Measurements from ENCODE around the gene NOL9. TPM values are rescaled to one million over a fixed set of nuclear protein-coding genes. Genes with fewer than 3 reads are reported as not detected.

Gene NOL9
- total and polyA plus RNA-seq, 2 donors = 8.6 to 11.1 TPM

GRCh38 chr1:6474815-6475282 is 79.5 kb downstream of the NOL9 start:
- H3K27ac ChIP-seq (ENCODE audit: low read depth in 1 of 2, low read length in 1 of 2) = no peak overlapping the region
- H3K4me1 ChIP-seq (ENCODE audit: control insufficient read depth in 2 of 2, insufficient read depth in 2 of 2, low read length in 2 of 2) = peaks cover 0 to 5% of the 10 kb centered on the region in 2 donors
- no peaks in the 10 kb centered on the region for H3K9me3 ChIP-seq (ENCODE audit: control insufficient read depth in 2 of 2, insufficient read depth in 1 of 2, low read length in 1 of 2)
- no peak overlapping the region for H3K4me3 ChIP-seq (ENCODE audit: low read length in 2 of 2)
- no peak for DNase-seq (ENCODE audit: low read depth in 6 of 9, low spot score in 9 of 9)
- peaks cover 0 to 8% of the 10 kb centered on the region in 2 donors for H3K27me3 ChIP-seq (ENCODE audit: control insufficient read depth in 2 of 2, insufficient read depth in 1 of 2, low read length in 1 of 2)
- no peaks in the 10 kb centered on the region for H3K36me3 ChIP-seq (ENCODE audit: control insufficient read depth in 2 of 2, insufficient read depth in 2 of 2, low read length in 1 of 2)
- 90% methylated on average over 13 of the region's 13 CpGs for WGBS

- 93% methylated on average over 33 of the region's 33 CpGs for WGBS
- Histone ChIP-seq H3K9me3 (ENCODE audit: control insufficient read depth in 2 of 2, insufficient read depth in 1 of 2, low read length in 1 of 2) (no peaks in the 10 kb centered on the region), H3K4me1 (ENCODE audit: control insufficient read depth in 2 of 2, insufficient read depth in 2 of 2, low read length in 2 of 2) (peaks cover 0 to 5% of the 10 kb centered on the region in 2 donors), H3K4me3 (ENCODE audit: low read length in 2 of 2) (no peak overlapping the region), H3K36me3 (ENCODE audit: control insufficient read depth in 2 of 2, insufficient read depth in 2 of 2, low read length in 1 of 2) (no peaks in the 10 kb centered on the region), H3K27ac (ENCODE audit: low read depth in 1 of 2, low read length in 1 of 2) (no peak overlapping the region), H3K27me3 (ENCODE audit: control insufficient read depth in 2 of 2, insufficient read depth in 1 of 2, low read length in 1 of 2) (peaks cover 0 to 9% of the 10 kb centered on the region in 2 donors)
- DNase-seq (ENCODE audit: low read depth in 6 of 9, low spot score in 9 of 9) = no peak
Observed at GRCh38 chr1:6473974-6474814, 80.1 kb downstream of the NOL9 start.

- Histone ChIP-seq H3K27ac (ENCODE audit: low read depth in 1 of 2, low read length in 1 of 2) (no peak overlapping the region), H3K27me3 (ENCODE audit: control insufficient read depth in 2 of 2, insufficient read depth in 1 of 2, low read length in 1 of 2) (peaks cover 0 to 12% of the 10 kb centered on the region in 2 donors), H3K36me3 (ENCODE audit: control insufficient read depth in 2 of 2, insufficient read depth in 2 of 2, low read length in 1 of 2) (no peaks in the 10 kb centered on the region), H3K4me1 (ENCODE audit: control insufficient read depth in 2 of 2, insufficient read depth in 2 of 2, low read length in 2 of 2) (peaks cover 0 to 5% of the 10 kb centered on the region in 2 donors), H3K9me3 (ENCODE audit: control insufficient read depth in 2 of 2, insufficient read depth in 1 of 2, low read length in 1 of 2) (no peaks in the 10 kb centered on the region), H3K4me3 (ENCODE audit: low read length in 2 of 2) (no peak overlapping the region)
- DNase-seq (ENCODE audit: low read depth in 6 of 9, low spot score in 9 of 9) = no peak
- WGBS = 97% methylated on average over 18 of the region's 18 CpGs
Observed at GRCh38 chr1:6473156-6473555, 81.2 kb downstream of the NOL9 start.

- no peak overlapping the region for H3K27ac ChIP-seq (ENCODE audit: low read depth in 1 of 2, low read length in 1 of 2)
- no peak overlapping the region for H3K4me3 ChIP-seq (ENCODE audit: low read length in 2 of 2)
- H3K36me3 ChIP-seq (ENCODE audit: control insufficient read depth in 2 of 2, insufficient read depth in 2 of 2, low read length in 1 of 2) = no peaks in the 10 kb centered on the region
- WGBS = 88% methylated on average over 10 of the region's 10 CpGs
- H3K9me3 ChIP-seq (ENCODE audit: control insufficient read depth in 2 of 2, insufficient read depth in 1 of 2, low read length in 1 of 2) = no peaks in the 10 kb centered on the region
- H3K27me3 ChIP-seq (ENCODE audit: control insufficient read depth in 2 of 2, insufficient read depth in 1 of 2, low read length in 1 of 2) = peaks cover 0 to 16% of the 10 kb centered on the region in 2 donors
- no peak for DNase-seq (ENCODE audit: low read depth in 6 of 9, low spot score in 9 of 9)
- H3K4me1 ChIP-seq (ENCODE audit: control insufficient read depth in 2 of 2, insufficient read depth in 2 of 2, low read length in 2 of 2) = peaks cover 0 to 5% of the 10 kb centered on the region in 2 donors
Observed at GRCh38 chr1:6472391-6472790, 81.9 kb downstream of the NOL9 start.

GRCh38 chr1:6471970-6472368 is 82.3 kb downstream of the NOL9 start:
- H3K36me3 ChIP-seq (ENCODE audit: control insufficient read depth in 2 of 2, insufficient read depth in 2 of 2, low read length in 1 of 2) = no peaks in the 10 kb centered on the region
- DNase-seq (ENCODE audit: low read depth in 6 of 9, low spot score in 9 of 9) = no peak
- H3K9me3 ChIP-seq (ENCODE audit: control insufficient read depth in 2 of 2, insufficient read depth in 1 of 2, low read length in 1 of 2) = no peaks in the 10 kb centered on the region

More at GRCh38 chr1:6471970-6472368, 82.3 kb downstream of the NOL9 start:
- Histone ChIP-seq H3K27me3 (ENCODE audit: control insufficient read depth in 2 of 2, insufficient read depth in 1 of 2, low read length in 1 of 2) (peaks cover 2 to 19% of the 10 kb centered on the region in 2 donors), H3K4me1 (ENCODE audit: control insufficient read depth in 2 of 2, insufficient read depth in 2 of 2, low read length in 2 of 2) (peaks cover 0 to 5% of the 10 kb centered on the region in 2 donors), H3K4me3 (ENCODE audit: low read length in 2 of 2) (no peak overlapping the region), H3K27ac (ENCODE audit: low read depth in 1 of 2, low read length in 1 of 2) (no peak overlapping the region)
- WGBS = 96% methylated on average over 7 of the region's 7 CpGs

Other genes starting within 250 kb of the NOL9 start
- gene ACOT7, start 160.7 kb downstream of the NOL9 start, total RNA-seq = 22.2 TPM
- gene ACOT7, start 160.7 kb downstream of the NOL9 start, polyA plus RNA-seq = 14.2 TPM
- 0.24 TPM for gene HES2, start 134.6 kb downstream of the NOL9 start, total RNA-seq
- 2.2 TPM for gene HES2, start 134.6 kb downstream of the NOL9 start, polyA plus RNA-seq
- gene ESPN, start 129.7 kb downstream of the NOL9 start, total RNA-seq = 1.0 TPM
- 11.8 TPM for gene ESPN, start 129.7 kb downstream of the NOL9 start, polyA plus RNA-seq
- 29.1 TPM for gene TNFRSF25, start 88.3 kb downstream of the NOL9 start, total RNA-seq
- gene TNFRSF25, start 88.3 kb downstream of the NOL9 start, polyA plus RNA-seq = 51.6 TPM
- 2.4 TPM for gene PLEKHG5, start 62.8 kb downstream of the NOL9 start, total RNA-seq
- gene PLEKHG5, start 62.8 kb downstream of the NOL9 start, polyA plus RNA-seq = 4.6 TPM
- gene TAS1R1, start 794 bp upstream of the NOL9 start, total RNA-seq = not detected
- not detected for gene TAS1R1, start 794 bp upstream of the NOL9 start, polyA plus RNA-seq
- 30.7 TPM for gene ZBTB48, start 25.5 kb upstream of the NOL9 start, total RNA-seq
- 124 TPM for gene ZBTB48, start 25.5 kb upstream of the NOL9 start, polyA plus RNA-seq
- gene KLHL21, start 48.4 kb upstream of the NOL9 start, total RNA-seq = 8.0 TPM
- gene KLHL21, start 48.4 kb upstream of the NOL9 start, polyA plus RNA-seq = 13.6 TPM
- gene PHF13, start 59.2 kb upstream of the NOL9 start, total RNA-seq = 3.5 TPM
- 11.4 TPM for gene PHF13, start 59.2 kb upstream of the NOL9 start, polyA plus RNA-seq
- 17.6 TPM for gene THAP3, start 70.4 kb upstream of the NOL9 start, total RNA-seq
- gene THAP3, start 70.4 kb upstream of the NOL9 start, polyA plus RNA-seq = 22.2 TPM
- gene DNAJC11, start 147.3 kb upstream of the NOL9 start, total RNA-seq = 16.2 TPM
- gene DNAJC11, start 147.3 kb upstream of the NOL9 start, polyA plus RNA-seq = 19.9 TPM
- gene CAMTA1, start 230.9 kb upstream of the NOL9 start, total RNA-seq = 32.0 TPM
- gene CAMTA1, start 230.9 kb upstream of the NOL9 start, polyA plus RNA-seq = 158 TPM

All from thymus (tissue), 11 donors.